HL-60/S4 (cell line): ENCODE results near the gene SEPTIN2.
"Not testable (repeated sequence)": the region's sequence is repeated elsewhere in the genome, so short reads cannot be mapped to it uniquely, and the experiment has no call there.

Source experiments
- in situ Hi-C: fragments of 300-500 bp; cut with MboI; formaldehyde crosslinking; loops from 2 replicates; pipeline ENCODE4 v1.14.3; 2022; ENCODE audit warnings: low sequenced_read_pairs

The SEPTIN2 gene

DNA sequence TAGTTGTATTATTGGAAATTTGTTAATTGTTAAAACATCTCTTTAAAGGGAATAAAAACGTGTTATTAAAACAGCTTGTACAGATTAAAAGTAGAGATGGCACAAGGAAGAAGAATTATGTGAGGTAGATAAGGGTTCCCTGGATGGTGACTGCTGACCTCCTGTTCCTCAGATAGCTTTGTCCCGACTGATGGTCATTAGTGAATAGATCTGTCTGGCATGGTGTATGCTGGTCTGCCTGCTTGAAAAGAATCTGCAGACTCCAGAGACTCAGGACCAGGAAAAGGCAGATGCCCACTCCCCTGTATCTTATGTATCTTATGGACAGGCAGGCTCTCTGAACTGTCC is 34.8 kb downstream of the SEPTIN2 start:
- in situ Hi-C loops = no loop called here

DNA sequence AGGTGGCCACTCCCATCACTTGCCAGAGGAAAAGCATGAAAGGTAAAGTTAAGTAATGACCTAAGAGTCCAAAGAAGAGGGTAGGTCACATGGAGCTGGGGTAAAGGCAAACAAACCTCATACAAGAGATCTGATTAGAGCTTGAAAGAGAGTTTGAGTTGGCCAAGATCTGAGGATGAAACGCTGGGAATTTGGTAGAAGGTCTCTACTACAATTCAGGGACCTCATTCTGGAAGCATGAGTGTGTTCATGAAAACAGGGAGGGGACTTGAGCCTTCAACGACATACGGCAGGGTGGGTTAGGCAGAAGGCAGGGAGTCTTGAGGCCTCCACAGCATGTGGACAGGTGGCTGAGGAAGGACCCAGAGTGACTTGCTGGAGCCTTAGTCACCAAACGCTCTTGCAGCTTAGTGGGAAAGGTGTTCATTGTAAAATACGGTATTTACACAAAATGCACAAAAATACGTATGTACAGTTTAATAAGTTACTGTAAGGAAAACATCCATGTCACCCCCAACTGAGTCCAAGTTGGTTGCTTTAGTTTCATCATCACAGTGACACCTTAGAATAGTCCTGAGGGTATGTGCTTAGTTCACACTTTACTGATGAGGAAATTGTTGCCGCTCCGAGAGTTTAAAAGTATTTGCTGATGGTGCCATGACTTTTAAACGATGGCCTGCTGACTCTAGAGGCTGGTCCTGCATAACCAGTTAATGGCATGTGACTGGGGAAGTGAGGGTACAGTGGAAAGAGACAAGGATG is 35.3 kb downstream of the SEPTIN2 start:
- in situ Hi-C loops = no loop called here

DNA sequence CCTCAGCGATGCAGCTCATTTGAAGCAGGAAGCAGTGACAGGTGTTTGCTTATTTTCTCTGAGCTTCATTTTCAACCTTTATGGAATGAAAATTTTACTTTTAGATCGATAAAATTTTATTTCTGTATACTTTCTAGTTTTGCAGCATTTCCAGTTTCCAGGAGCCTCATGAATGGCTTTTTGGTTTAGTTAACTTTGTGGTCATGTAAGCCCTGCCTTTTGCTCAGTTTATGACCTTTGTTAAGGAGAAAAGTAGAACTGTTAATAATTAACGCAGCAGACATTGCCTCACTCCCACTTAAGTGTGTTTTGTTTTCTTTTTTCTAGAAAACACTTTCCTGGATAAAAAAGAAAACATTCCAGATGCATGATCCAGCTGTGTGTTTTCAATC is 35.9 kb downstream of the SEPTIN2 start:
- in situ Hi-C loops = no loop called here

DNA sequence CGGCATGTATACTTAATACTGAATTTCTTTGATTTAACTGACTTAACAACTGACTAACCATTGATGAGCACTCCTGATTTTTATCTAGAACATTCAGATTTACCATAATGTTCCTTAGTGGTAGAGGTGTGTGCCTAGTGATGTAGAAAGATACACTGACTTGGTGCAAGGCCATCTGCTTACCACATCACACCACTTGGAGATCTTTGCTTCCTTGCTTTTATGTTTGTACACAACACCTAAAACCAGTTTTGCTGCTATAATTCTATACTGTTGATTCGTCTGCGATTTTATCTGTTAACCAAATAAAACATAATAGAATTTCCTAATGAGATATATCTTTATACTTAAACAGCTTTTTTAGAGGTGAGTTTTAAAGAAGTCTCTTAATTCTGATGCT is 36.5 kb downstream of the SEPTIN2 start:
- in situ Hi-C loops = no loop called here

DNA sequence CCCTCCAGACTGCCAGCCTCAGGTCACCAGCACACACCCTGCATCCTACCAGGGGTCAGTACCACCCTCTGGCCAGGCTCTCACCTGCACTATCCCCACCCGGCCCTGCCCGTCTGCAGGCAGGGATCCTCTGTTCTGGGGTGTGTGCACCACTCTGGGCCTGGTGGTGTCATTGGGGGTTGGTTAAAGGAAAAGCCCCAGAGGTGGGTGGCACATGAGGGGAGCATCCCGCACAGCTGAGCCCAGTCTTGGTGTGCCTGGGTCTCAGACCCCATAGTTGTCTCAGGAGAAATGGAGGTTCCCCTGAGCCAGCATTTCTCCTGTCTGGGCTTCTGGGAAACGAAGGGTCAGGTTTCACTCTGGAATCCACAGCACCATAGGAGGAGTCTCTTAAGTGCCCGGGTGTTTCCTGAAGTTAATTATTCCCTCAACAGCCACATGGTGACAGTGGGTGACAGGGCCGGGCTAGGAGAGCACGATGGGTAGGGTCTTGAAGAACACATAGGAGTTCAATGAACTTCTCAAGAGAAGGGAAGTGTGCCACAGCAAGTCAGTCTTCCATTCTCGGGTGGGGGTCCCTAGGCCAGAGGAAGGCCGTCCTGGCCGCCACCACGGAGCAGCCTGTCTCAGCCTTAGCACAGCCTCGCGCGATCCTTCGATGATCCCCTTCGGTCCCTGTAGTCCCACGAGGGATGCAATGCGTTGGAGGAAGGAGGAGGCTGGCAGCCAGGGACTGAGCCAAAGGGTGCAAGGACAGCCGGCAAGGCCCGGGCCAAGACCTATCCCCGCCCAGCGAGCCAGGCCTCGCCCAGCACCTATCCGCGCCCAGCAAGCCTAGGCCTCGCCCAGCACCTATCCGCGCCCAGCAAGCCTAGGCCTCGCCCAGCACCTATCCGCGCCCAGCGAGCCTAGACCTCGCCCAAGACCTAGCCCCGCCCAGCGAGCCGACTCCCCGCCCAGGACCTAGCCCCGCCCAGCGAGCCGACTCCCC is 39.2 kb downstream of the SEPTIN2 start:
- in situ Hi-C loops = no loop called here

DNA sequence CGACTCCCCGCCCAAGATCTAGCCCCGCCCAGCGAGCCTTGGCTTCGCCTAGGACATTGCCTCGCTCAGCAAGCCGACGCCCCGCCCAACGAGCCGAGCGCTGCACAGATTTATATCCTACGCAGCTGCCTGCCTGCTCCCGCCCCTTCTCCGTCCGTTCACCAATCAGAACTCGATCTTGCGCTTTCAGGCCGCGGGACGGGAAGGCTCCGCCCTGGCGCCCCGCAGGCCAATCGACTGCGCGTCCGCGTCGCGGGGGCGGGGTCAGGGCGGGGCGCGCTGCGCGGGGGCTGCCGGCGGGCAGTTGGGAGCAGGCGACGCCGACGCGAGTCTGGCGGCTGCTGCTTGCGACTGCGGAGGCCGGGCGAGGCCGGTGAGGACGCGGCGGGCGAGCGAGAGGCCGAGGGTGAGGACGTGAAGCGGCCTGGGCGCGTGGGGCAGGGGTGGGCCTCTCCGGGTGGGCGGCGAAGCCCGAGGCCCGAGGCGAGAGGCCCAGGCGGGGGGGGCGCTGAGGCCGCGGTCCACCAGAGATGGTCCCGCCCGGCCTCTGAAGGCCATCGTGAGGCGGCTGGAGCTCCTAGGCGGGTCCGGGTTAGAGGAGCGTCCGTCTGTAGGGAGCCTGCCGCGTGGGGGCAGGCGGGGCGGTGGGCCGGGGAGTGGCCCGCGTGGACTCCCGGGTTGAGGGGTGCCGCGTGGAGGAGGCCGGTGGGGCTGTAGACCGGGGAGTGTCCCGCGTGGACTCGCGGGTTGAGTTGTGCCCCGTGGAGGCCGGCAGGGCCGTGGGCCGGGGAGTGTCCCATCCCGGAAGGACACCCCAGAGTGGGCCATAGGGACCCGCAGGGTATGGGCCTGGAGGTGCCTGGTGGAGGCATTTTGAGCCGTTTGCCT is 40.5 kb downstream of the SEPTIN2 start, which contains the start of gene FARP2:
TSS of gene FARP2 (plus strand) at position 303 of the 888 bp plus-strand sequence. CDS start 16,823 bp downstream, outside the sequence.
- in situ Hi-C loops = no loop called here

DNA sequence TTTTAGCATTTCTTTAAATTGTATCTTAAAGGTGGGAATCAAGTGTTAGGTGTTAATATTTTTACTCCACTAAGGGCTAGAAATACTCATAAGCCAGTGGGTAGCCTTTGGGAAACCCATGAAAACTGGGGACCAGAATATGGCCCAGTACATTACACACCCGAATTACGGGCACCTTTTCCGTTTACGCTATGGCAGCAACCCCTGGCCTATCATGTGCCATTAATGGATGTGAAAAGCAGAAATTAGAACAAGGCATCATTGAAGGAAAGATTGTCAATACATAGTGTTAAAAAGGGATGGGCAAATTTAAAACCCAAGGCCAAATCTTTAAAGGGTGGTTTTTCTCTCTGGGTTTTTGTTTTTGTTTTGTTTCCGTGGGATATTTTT is 41.1 kb downstream of the SEPTIN2 start:
- in situ Hi-C loops = no loop called here

DNA sequence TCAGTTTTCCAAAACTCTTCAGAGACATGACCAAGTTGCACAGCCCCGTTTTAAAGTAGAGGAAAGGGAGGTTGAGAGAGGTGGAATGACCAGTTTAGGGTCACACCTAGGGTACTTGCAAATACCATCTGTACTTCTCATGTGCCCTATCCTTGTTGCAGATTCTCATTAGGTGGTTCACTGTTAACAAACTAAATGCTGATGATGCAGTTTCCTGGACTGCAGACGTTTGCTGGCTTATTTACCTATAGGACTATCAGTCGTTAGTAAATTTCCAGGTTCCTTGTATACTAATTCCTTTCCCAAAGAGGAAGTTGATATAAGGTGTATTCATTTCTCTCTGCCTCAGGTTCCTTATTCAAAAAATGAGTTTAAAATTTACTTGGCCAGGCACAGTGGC is 41.8 kb downstream of the SEPTIN2 start:
- in situ Hi-C loops = no loop called here

DNA sequence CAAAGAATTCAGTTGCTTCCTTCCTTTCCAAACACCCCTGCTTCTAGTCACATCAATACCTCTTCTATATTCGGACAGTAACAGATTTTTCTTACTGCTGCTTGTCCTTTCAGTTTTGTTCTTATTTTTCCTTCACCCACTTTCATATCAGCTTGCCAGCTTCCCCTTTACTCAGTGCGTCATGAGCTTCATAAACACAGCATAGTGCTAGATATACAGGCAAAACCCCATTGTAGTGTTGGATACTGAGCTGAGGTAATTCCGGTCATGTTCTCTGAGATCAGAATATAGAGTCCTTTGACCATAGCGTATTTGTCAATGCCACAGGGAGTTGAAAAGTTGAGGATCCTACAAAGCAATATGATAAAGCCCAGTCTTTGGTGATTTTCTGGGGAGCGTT is 42.7 kb downstream of the SEPTIN2 start:
- in situ Hi-C loops = no loop called here

DNA sequence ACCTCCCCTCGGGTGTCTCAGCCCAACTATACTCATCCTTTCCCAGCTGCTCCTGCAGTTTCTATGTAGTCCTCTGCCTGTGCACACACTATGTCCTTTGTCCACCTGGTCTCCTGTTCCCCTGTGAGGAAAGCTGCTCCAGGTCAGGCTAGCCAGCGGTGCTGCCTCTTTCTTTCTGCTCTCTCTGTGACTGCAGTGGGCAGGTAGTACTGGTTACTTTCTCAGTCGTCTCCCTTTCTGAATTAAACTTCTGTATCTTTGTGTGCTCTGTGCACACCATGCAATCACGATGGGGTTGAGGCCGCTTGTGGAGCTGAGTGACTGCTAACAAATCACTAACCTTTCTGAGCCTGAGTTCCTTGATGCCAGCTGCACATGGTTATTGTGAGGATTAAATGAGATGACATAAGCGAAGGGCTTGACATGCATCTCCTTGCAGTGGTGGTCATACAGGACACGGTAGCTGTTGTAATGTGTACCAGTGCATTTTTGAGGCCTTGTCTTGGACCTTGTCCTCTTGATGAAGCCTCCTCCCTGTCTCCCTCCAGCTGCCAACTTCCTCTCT is 43.8 kb downstream of the SEPTIN2 start:
- in situ Hi-C loops = no loop called here

DNA sequence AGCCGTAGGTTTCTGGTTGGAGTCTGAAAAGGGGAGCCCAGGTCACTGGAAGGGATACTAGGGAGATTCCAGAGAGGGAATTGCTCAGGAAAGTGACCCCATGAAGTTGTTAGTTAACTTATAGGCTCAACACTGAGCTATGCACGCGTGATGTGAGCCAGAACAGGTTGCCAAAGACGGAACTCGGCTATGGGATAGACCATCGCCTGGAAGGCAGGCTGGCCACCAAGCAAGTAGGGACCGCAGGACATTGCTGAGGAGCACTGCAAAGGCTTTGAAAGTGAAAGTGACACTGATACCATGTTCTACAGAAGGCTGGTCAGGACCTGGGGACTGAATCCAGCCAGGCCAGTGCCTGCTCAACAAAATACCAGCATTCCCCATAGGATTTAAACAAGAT is 47.7 kb downstream of the SEPTIN2 start:
- in situ Hi-C loops = no loop called here

DNA sequence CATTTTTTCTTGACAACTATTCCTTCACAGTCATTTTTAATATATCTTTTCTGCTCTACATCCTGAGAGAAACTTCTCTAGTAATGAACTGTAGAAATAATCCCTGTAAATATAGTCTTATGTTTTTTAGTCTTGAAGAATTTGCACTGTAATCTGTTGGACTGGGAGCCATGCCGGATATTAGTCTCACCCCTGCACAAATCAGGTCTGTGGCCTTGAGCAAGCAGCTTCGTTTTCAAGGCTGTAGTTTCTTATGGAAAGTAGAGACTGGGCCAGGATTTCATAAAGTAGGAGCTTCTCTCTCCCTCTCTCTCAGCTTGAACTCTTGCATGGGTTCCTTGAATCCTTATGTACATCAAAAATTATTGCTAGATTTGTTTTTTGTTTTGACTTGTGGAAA is 49.1 kb downstream of the SEPTIN2 start:
- in situ Hi-C loops = no loop called here

DNA sequence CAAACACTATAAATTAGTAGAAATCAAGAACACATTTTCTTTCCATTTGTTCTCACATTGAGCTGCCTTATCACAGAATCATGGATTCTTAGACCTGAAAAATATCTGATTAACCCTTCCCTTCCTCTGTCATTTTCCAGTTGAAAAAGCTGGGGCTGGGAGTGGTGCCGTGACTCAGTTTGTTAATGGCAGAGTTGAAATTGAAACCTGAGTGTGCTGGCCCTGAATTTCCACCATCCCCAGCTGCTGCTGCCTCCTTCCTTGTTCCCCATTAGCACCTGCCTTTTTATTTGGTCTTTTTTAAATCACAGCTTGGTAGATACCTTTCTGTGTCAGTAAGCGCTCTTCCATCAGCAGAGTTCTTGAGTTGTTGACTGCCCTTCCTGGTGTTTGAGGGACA is 51.0 kb downstream of the SEPTIN2 start:
- in situ Hi-C loops = no loop called here

DNA sequence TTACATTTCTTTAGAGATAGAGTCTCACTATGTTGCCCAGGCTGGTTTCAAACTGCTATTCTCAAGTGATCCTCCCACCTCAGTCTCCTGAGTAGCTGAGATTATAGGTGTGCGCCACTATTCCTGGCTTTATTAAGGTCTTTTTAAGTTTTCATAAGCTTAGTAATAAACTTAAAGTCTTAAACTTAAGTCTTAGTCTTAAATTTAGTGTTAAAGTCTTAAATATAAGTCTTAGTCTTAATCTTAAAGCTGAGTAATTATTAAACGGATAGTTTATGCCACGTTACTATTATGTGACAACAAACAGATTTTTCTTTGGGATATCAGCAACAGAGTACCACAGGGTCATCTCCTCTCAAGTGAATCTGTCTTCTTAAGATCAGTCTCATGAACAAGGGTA is 52.9 kb downstream of the SEPTIN2 start:
- in situ Hi-C loops = no loop called here

DNA sequence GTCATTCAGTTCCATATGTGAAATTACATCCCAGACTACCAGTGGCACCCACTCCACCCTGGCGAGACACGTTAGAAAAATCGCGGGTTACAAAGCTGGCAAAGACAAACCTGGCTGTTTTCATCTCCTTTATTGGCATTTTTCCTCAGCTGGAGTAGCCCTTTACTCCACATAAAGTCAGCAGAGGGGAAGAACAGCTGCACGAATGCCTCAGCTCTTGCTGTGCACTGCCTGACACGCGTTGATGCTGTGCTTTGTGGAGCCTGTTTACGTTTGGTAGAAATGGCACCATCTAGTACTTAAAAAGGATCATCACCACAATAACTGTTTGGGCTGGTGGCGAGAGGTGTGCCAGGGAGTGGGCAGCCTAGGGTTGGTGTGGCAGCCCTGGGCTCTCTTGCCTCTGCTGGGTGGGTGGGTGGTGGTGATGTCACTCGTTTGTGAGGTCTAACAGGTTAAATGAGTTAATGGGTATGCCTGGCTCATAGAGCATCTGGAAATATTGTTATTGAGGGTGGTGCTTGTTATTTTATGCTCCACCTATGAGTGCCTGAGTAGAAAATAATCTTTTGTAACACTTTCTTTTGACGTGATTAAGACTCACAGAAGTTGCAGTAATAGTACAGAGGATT is 56.8 kb downstream of the SEPTIN2 start:
- in situ Hi-C loops = no loop called here

DNA sequence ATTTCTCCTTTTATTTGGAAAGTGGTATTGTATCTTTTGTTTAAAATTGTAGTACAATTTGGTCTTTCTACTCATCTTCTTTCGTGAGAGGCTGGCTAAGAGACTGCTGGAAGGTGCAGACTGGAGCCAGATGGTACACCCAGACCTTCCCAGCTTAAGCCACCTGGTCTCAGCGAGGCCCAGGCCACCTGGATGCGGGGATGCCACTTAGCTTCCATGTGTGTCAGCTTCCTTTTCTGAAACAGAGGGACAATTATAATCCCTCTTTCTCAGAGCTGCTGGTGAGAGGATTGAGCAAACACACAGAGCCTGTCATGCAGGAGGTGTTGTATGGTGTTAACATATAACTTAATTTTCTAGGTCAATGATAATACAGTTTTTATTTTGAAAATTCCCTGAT is 57.7 kb downstream of the SEPTIN2 start:
- in situ Hi-C loops = no loop called here

DNA sequence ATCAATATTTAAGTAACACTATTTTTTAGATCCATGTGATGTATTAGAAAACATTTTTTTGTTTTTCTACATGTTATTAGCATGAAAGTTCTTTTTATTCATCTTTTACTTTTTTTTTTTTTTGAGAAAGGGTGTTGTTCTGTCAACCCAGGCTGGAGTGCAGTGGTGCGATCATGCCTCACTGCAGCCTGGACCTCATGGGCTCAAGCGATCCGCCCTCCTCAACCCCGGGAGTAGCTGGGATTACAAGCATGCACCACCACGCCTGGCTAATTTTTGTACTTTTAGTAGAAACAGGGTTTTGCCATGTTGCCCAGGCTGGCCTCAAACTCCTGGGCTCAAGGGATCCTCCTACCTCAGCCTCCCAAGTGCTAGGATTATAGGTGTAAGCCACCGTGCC is 58.2 kb downstream of the SEPTIN2 start:
- in situ Hi-C loops = not testable (repeated sequence)

DNA sequence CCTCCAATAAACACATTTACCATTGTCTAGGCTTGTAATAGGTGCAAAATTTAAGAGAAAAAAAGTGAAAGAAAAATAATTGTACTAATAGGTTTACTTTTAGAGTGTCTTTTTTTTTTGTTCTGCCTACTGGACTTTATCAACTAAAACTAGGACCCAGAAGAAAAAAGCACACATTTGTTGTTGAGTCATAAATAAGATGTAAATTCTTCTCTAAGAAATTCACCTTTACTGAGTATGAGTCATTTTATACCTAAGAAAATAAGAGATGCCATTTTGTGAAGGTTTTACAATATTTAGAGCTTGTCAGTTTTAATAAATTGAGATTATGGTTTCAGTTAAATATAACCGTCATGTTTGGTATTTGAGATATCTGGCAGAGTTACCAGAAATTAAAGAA is 59.6 kb downstream of the SEPTIN2 start:
- in situ Hi-C loops = no loop called here

DNA sequence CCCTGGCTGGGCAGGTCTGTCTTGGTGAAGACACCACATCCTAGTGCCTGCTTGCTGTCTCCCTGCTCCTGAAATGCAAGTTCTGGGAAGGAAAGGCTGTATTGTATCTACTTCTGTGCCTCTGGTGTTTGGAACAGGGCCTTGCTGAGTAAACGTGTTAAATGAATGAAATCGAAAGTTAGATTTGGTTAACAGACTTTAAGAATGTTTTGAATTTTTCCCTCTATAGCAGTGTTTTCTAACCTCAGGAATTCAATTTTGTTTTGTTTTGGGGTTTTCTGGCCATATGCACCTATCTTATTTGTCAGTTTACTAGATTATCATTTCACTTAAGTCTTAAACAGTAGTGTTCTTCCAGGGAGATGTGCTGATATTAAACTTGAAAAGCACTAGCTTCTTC is 61.1 kb downstream of the SEPTIN2 start:
- in situ Hi-C loops = no loop called here

DNA sequence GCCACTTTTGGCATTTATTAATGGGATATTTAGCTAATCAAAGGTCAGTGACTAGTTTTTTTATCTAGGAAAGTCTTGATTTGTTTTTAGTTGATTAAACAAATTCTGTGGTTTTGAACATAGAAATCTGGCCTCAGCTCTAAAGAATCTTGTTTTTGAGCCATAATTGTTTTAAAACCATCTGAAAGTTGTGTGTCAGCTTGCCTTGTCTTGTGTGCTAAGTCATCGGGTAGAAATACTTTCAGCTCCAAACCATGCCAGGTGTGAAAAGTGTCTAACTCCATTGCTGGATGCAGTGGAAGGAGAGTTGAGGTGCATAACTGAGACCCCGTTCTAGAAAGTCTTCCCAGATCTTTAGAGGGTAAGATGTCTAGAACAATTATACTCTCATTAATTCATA is 63.1 kb downstream of the SEPTIN2 start:
- in situ Hi-C loops = no loop called here
